ENCODE results near the gene OR6N1.

DNA sequence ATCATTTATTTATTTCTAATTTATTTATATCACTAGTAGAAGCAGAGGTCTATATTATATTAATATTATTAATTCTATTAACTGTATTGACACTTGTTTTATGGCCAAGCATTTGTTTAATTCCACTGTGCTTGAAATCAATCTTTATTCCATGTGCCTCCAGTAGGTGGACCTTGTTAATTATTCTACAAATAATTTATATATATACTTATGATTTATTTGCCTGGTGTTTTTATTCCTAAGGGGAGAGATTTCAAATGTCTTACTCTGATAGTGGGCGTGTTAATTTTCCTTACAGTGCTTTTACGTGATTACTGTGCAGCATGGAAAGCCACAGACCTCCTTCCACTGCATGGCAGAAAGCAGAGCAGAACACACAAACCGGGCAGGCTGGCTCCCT lies 26.5 kb upstream of the OR6N1 start:
- TF ChIP-seq YY1 (IDR thresholded peaks at IDR 0.05; ENCODE audit: low read depth) (no peak), GATA2 (CRISPR knock-in tag; IDR thresholded peaks at IDR 0.05) (no peak), CHD2 (IDR thresholded peaks at IDR 0.05; ENCODE audit: low read length, partially characterized antibody) (no peak), FOSL2 (IDR thresholded peaks at IDR 0.05; ENCODE audit: borderline replicate concordance, low read depth) (no peak)
- TF ChIP-seq, protein P1, sequence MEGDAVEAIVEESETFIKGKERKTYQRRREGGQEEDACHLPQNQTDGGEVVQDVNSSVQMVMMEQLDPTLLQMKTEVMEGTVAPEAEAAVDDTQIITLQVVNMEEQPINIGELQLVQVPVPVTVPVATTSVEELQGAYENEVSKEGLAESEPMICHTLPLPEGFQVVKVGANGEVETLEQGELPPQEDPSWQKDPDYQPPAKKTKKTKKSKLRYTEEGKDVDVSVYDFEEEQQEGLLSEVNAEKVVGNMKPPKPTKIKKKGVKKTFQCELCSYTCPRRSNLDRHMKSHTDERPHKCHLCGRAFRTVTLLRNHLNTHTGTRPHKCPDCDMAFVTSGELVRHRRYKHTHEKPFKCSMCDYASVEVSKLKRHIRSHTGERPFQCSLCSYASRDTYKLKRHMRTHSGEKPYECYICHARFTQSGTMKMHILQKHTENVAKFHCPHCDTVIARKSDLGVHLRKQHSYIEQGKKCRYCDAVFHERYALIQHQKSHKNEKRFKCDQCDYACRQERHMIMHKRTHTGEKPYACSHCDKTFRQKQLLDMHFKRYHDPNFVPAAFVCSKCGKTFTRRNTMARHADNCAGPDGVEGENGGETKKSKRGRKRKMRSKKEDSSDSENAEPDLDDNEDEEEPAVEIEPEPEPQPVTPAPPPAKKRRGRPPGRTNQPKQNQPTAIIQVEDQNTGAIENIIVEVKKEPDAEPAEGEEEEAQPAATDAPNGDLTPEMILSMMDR (IDR thresholded peaks at IDR 0.05) = peak; percentile 28; the same call in 1 of the 2 replicates
- TF ChIP-seq, protein P2, sequence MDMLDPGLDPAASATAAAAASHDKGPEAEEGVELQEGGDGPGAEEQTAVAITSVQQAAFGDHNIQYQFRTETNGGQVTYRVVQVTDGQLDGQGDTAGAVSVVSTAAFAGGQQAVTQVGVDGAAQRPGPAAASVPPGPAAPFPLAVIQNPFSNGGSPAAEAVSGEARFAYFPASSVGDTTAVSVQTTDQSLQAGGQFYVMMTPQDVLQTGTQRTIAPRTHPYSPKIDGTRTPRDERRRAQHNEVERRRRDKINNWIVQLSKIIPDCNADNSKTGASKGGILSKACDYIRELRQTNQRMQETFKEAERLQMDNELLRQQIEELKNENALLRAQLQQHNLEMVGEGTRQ (IDR thresholded peaks at IDR 0.05; ENCODE audit: borderline replicate concordance, low read depth, low read length) = no peak

All from SK-N-SH (cell line).